A673 (cell line): ENCODE results near the gene FRRS1L.

Experiments
- EZH2 ChIP-seq: fragments of 200-600 bp; sonication (generic); IDR thresholded peaks from 2 replicates; pipeline ENCODE4 v1.6.1; 2017; ENCODE audit warnings: borderline replicate concordance, low read depth, mild to moderate bottlenecking, mixed read lengths, antibody characterized with exemption, low read length; ENCODE audit not compliant: poor library complexity, severe bottlenecking
- TF ChIP-seq, protein P1 (sequence below): fragments of 300-800, 200-600 bp; sonication (generic); conservative IDR thresholded peaks from 2 replicates; pipeline ENCODE4 v1.5.1; 2017; ENCODE audit warnings: low read depth, mild to moderate bottlenecking, antibody characterized with exemption, low read length, moderate library complexity, mixed read lengths

DNA sequence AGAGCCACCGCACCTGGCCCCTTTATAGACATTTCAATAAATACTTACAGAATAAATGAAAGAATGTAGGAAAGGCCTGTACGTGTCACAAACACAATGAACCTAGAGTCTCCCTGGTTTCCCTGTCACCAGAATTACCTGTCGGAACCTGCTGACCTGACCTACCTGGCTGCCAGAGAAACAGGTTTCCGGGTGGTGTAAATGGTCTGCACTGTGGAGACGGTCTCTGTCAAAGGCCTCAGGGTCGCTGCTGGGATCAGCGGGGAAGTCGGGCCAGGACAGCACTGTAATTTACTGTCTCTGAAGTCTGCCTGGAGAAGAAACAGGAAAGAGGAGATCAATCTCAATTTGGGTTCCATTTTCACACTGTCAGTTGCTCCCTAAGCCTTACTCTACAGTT lies 9.3 kb upstream of the FRRS1L start:
- TF ChIP-seq, protein P1, sequence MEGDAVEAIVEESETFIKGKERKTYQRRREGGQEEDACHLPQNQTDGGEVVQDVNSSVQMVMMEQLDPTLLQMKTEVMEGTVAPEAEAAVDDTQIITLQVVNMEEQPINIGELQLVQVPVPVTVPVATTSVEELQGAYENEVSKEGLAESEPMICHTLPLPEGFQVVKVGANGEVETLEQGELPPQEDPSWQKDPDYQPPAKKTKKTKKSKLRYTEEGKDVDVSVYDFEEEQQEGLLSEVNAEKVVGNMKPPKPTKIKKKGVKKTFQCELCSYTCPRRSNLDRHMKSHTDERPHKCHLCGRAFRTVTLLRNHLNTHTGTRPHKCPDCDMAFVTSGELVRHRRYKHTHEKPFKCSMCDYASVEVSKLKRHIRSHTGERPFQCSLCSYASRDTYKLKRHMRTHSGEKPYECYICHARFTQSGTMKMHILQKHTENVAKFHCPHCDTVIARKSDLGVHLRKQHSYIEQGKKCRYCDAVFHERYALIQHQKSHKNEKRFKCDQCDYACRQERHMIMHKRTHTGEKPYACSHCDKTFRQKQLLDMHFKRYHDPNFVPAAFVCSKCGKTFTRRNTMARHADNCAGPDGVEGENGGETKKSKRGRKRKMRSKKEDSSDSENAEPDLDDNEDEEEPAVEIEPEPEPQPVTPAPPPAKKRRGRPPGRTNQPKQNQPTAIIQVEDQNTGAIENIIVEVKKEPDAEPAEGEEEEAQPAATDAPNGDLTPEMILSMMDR = no peak
- no peak for TF ChIP-seq EZH2
